ENCODE measurements around the gene CBFA2T3. TPM values are rescaled to one million over a fixed set of nuclear protein-coding genes. Genes with fewer than 3 reads are reported as not detected.

CBFA2T3 gene
- not detected in 2 replicates for total RNA-seq

GRCh38 chr16:88977018-88977811 is at the start of gene CBFA2T3:
CBFA2T3 (minus strand) TSS chr16:88977207; CDS start chr16:88976807, 400 bp downstream.

GRCh38 chr16:88866151-88866920 is 110.7 kb downstream of the CBFA2T3 start, which contains the start of gene PABPN1L:
PABPN1L (minus strand) TSS chr16:88866660; CDS start chr16:88866606, 54 bp downstream.

DNA sequence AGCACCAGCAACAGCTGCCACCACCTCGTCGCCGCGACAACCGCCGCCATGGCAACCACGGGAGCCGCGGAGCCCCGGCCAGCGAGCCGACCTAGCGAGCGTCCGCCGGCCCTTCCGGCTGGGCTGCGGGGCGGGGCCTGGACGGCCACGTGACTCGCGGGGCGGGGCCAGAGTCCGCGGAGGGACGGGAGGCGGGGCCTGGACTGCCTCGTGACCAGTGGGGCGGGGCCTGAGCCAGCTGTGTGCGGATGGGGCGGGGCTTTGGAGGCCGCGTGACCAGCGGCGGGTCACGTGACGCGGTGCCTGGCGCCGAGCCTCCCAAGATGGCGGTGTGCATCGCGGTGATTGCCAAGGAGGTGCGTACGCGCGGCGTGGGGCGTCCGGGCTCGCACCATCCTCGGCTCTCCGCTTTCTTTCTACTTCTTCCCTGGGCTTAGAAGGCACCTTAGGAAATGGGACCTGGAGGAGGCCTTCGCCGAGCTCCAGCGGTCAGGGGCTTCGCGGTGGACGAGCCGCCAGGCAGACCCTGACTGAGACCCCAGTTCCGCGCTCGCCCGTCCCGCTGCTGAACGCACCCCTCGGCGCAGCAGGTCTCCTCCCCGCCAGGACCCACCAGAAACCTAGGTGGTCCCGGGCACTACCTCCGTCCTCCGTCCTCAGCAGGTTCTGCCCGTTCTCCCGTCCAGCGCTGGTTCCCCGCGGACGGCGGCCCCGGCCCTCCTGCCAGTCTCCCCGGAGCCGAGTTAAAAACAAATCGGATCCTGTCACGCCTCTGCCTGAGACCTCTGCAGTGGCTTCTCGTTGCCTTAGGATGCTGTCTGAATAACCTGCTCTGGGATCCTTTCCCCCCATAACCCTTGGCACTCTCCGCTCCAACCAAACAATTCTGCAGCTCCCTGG is 119.9 kb downstream of the CBFA2T3 start, which contains the start of the genes GALNS and TRAPPC2L:
Gene GALNS, minus strand, starts transcription at position 120 of the 900 bp plus-strand sequence. Its CDS starts 70 bp downstream, at position 50.
Gene TRAPPC2L, plus strand, starts transcription at position 300 of the 900 bp plus-strand sequence. Its CDS starts 24 bp downstream, at position 324.

Other genes starting within 250 kb of the CBFA2T3 start
- 123 and 147 TPM in 2 replicates for gene PIEZO1, start 192.0 kb downstream of the CBFA2T3 start, total RNA-seq
- 5.4 and 7.6 TPM in 2 replicates for gene CDT1, start 173.4 kb downstream of the CBFA2T3 start, total RNA-seq
- gene APRT, start 165.3 kb downstream of the CBFA2T3 start, total RNA-seq, result 43.8 and 48.7 TPM in 2 replicates
- gene GALNS, start 120.3 kb downstream of the CBFA2T3 start, total RNA-seq, result 26.5 and 28.6 TPM in 2 replicates
- 50.2 TPM in 2 replicates for gene TRAPPC2L, start 120.1 kb downstream of the CBFA2T3 start, total RNA-seq
- gene PABPN1L, start 110.5 kb downstream of the CBFA2T3 start, total RNA-seq, result not detected in 2 replicates
- 15.8 and 19.7 TPM in 2 replicates for gene ACSF3, start 116.6 kb upstream of the CBFA2T3 start, total RNA-seq
- 0.22 and 0.39 TPM in 2 replicates for gene CDH15, start 194.5 kb upstream of the CBFA2T3 start, total RNA-seq
- 0.13 TPM in 1 of 2 replicates, not detected in the other for gene SLC22A31, start 223.3 kb upstream of the CBFA2T3 start, total RNA-seq
- gene ZNF778, start 240.5 kb upstream of the CBFA2T3 start, total RNA-seq, result 9.1 and 9.3 TPM in 2 replicates